Fibroblast of lung (primary cell): Measurements from ENCODE around the gene PPP1R15B.

Experiments used
- CTCF ChIP-seq, 2 donors: IDR thresholded peaks in 1 of 2; conservative IDR thresholded peaks in 1 of 2; 1 replicate in 1 of 2; 2 replicates in 1 of 2; pipeline ENCODE4 v1.5.1; 2011 to 2012; ENCODE audit warnings: low read length in 2 of 2, control low read depth in 1 of 2, inconsistent platforms in 1 of 2, low read depth in 1 of 2, mild to moderate bottlenecking in 1 of 2
- EZH2 ChIP-seq: IDR thresholded peaks from 2 replicates; pipeline ENCODE4 v1.5.1; 2012; ENCODE audit warnings: low read length, control low read depth, mild to moderate bottlenecking; ENCODE audit errors: missing control alignments

- TF ChIP-seq CTCF (conservative IDR thresholded peaks at IDR 0.05 in 1 of 2, IDR thresholded peaks at IDR 0.05 in 1 of 2; ENCODE audit: low read depth in 1 of 2, low read length in 2 of 2) (no peak), EZH2 (no peak)
Observed at GRCh38 chr1:204368996-204369726, 42.5 kb downstream of the PPP1R15B start.
